ENCODE results near the gene SUCLA2.

GRCh38 chr13:47896546-47896945 is 104.5 kb downstream of the SUCLA2 start:
- TF ChIP-seq SUZ12 (IDR thresholded peaks at IDR 0.05; ENCODE audit: extremely low read depth, insufficient read depth, insufficient read length) (no peak), YY1 (IDR thresholded peaks at IDR 0.05; ENCODE audit: insufficient read depth, insufficient read length) (no peak)
